Endothelial cell of umbilical vein (primary cell): ENCODE results near the gene RBMS1. TPM values are rescaled to one million over a fixed set of nuclear protein-coding genes. Genes with fewer than 3 reads are reported as not detected.

Source experiments
- BruUV-seq: library from RNA; stranded (reverse); fragments of 400-500 nt; replicated peaks from 2 replicates; lab custom pipeline; 2021; lab: Mats Ljungman, UMichigan
- CTCF ChIA-PET: fragments of 300-600, 350-600 bp; sonication (Branson Sonifier 250); formaldehyde crosslinking; loops from one replicate; lab custom pipeline; 2021; ENCODE audit warnings: antibody characterized with exemption, inconsistent platforms; lab: Charles Lee
- POLR2A ChIA-PET: fragments of 300-600, 350-600 bp; sonication (Branson Sonifier 250); formaldehyde crosslinking; loops from one replicate; lab custom pipeline; 2021; ENCODE audit warnings: antibody characterized with exemption, inconsistent platforms; lab: Charles Lee
- DNase-seq: peaks from one replicate; pipeline ENCODE4 v3.0.0-alpha.2; 2011; ENCODE audit warnings: low read depth, low spot score
- FAIRE-seq: peaks from 2 replicates; lab custom pipeline; 2011; peaks lifted over from hg19 to GRCh38; lab: Jason Lieb, UNC
- H2AFZ ChIP-seq: 2 replicates; pipeline ENCODE4 v1.6.0; 2012; ENCODE audit warnings: low read depth, low read length, control low read depth, inconsistent platforms
- H3K27ac ChIP-seq: 2 replicates; pipeline ENCODE4 v1.5.1; 2011; ENCODE audit warnings: low read depth, mild to moderate bottlenecking, control low read depth, low read length, moderate library complexity; ENCODE audit not compliant: insufficient read depth
- H3K27me3 ChIP-seq, 2 experiments: 2 replicates each; pipeline versions ENCODE4 v1.6.0 to v1.6.1; 2011; ENCODE audit warnings: low read length in 2 of 2, mixed read lengths in 1 of 2; ENCODE audit not compliant: control insufficient read depth in 2 of 2, insufficient read depth in 2 of 2
- H3K36me3 ChIP-seq, 2 experiments: 2 replicates in 1 of 2; 3 replicates in 1 of 2; pipeline ENCODE4 v1.5.1; 2011; ENCODE audit warnings: low read length in 2 of 2, mild to moderate bottlenecking in 1 of 2, moderate library complexity in 1 of 2; ENCODE audit not compliant: control insufficient read depth in 2 of 2, insufficient read depth in 2 of 2; ENCODE audit errors: extremely low read depth in 1 of 2
- H3K4me1 ChIP-seq: 3 replicates; pipeline ENCODE4 v1.5.1; 2011; ENCODE audit warnings: mild to moderate bottlenecking, low read length; ENCODE audit not compliant: control insufficient read depth, insufficient read depth; ENCODE audit errors: extremely low read depth
- H3K4me2 ChIP-seq: 2 replicates; pipeline ENCODE4 v1.6.1; 2011; ENCODE audit warnings: low read length, control low read depth, mixed read lengths; ENCODE audit not compliant: insufficient read depth
- H3K4me3 ChIP-seq, 3 experiments: fragments of 200-600 bp in 1 of 3; sonication (generic), shearing (Covaris generic) in 1 of 3; replicated peaks in 1 of 3; 2 replicates each; pipeline ENCODE4 v1.5.1; 2011 to 2016; ENCODE audit warnings: control low read depth in 3 of 3, low read length in 3 of 3, mild to moderate bottlenecking in 2 of 3, inconsistent platforms in 1 of 3, low read depth in 1 of 3, moderate library complexity in 1 of 3; ENCODE audit not compliant: insufficient read depth in 1 of 3
- H3K79me2 ChIP-seq: 2 replicates; pipeline ENCODE4 v1.6.0; 2012; ENCODE audit warnings: low read length, inconsistent platforms; ENCODE audit not compliant: control insufficient read depth, insufficient read depth
- H3K9ac ChIP-seq: replicated peaks from 2 replicates; pipeline ENCODE3; 2011; ENCODE audit warnings: low read length, control low read depth; ENCODE audit not compliant: insufficient read depth; ENCODE audit errors: extremely low read depth
- H3K9me1 ChIP-seq: replicated peaks from 3 replicates; pipeline ENCODE4 v1.6.0; 2011; ENCODE audit warnings: mild to moderate bottlenecking, low read length; ENCODE audit not compliant: control insufficient read depth, insufficient read depth; ENCODE audit errors: extremely low read depth
- H3K9me3 ChIP-seq: replicated peaks from 2 replicates; pipeline ENCODE4 v1.5.1; 2012; ENCODE audit warnings: low read length, inconsistent platforms; ENCODE audit not compliant: control insufficient read depth, insufficient read depth
- H4K20me1 ChIP-seq: replicated peaks from 2 replicates; pipeline ENCODE3; 2011; ENCODE audit warnings: mild to moderate bottlenecking, low read length; ENCODE audit not compliant: control insufficient read depth, insufficient read depth; ENCODE audit errors: extremely low read depth
- CTCF ChIP-seq, 2 donors: IDR thresholded peaks; 1 replicate in 1 of 2; 2 replicates in 1 of 2; pipeline ENCODE4 v1.5.1; 2011; ENCODE audit warnings: low read length in 2 of 2, mild to moderate bottlenecking in 2 of 2, moderate library complexity in 2 of 2, control low read depth in 1 of 2, inconsistent platforms in 1 of 2, low read depth in 1 of 2; ENCODE audit not compliant: insufficient read depth in 1 of 2; ENCODE audit errors: extremely low read depth in 1 of 2
- FOS ChIP-seq: IDR thresholded peaks from 2 replicates; pipeline ENCODE4 v1.6.1; 2011; ENCODE audit warnings: mild to moderate bottlenecking, low read length, moderate library complexity, borderline replicate concordance; ENCODE audit not compliant: insufficient read depth
- GATA2 ChIP-seq: IDR thresholded peaks from 2 replicates; pipeline ENCODE4 v1.7.0; 2011; ENCODE audit warnings: low read depth, mild to moderate bottlenecking, moderate library complexity, mixed read lengths, low read length; ENCODE audit not compliant: insufficient read length, insufficient read depth
- JUN ChIP-seq: IDR thresholded peaks from 2 replicates; pipeline ENCODE4 v1.6.1; 2011; ENCODE audit warnings: borderline replicate concordance, low read depth; ENCODE audit not compliant: insufficient read length, insufficient read depth
- MYC ChIP-seq: IDR thresholded peaks from one replicate; pipeline ENCODE4 v1.6.1; 2011; ENCODE audit warnings: mild to moderate bottlenecking, low read depth, low read length
- POLR2AphosphoS5 ChIP-seq: IDR thresholded peaks from 2 replicates; pipeline ENCODE4 v1.6.1; 2012; ENCODE audit warnings: low read depth, mild to moderate bottlenecking, control low read depth, low read length, moderate library complexity; ENCODE audit not compliant: insufficient read depth
- dilution Hi-C: fragments of 300-500 bp; cut with MboI; formaldehyde crosslinking; loops from one replicate; pipeline ENCODE4 v1.15.0; 2019; ENCODE audit warnings: low sequenced_read_pairs; ENCODE audit not compliant: extremely low pct_ligation_motif_present
- intact Hi-C: fragments of 100-400 bp; cut with micrococcal nuclease; formaldehyde crosslinking; loops from one replicate; pipeline ENCODE4 v1.10.0; 2022
- polyA plus RNA-seq, 4 experiments: library from polyadenylated mRNA; depleted of rRNA in 3 of 4; stranded (reverse) in 3 of 4; unstranded in 1 of 4; fragments of >200 nt; gene quantifications; 2 replicates each; pipeline versions ENCODE4 v1.2.1 to v1.2.3, GENCODE V29; 2011 to 2012; ENCODE audit warnings: missing spikeins in 1 of 4
- total RNA-seq: library from RNA; stranded (reverse); gene quantifications from 2 replicates; pipeline ENCODE4 v1.2.3, GENCODE V29; 2021

Gene RBMS1
- total and polyA plus RNA-seq, 2 donors (not counting 3 experiments of a cell fraction or from before 2014, with no cell fraction given): 60.0 to 93.3 TPM

GRCh38 chr2:160324917-160325316 lies 168.7 kb downstream of the RBMS1 start:
- Histone ChIP-seq H3K9ac (no peak overlapping the region), H3K79me2 (peaks cover 95% of the 10 kb centered on the region), H3K27ac (no peak overlapping the region), H3K4me1 (no peaks in the 10 kb centered on the region), H2AFZ (no peak overlapping the region), H3K9me3 (no peaks in the 10 kb centered on the region), H3K27me3 (no peaks in the 10 kb centered on the region), H3K36me3 (no peaks in the 10 kb centered on the region), H4K20me1 (no peaks in the 10 kb centered on the region), H3K9me1 (no peaks in the 10 kb centered on the region), H3K4me3 (no peak overlapping the region), H3K4me2 (no peak overlapping the region)
- dilution Hi-C loops: no loop called here
- intact Hi-C loops: loop anchor here (1.0 to 5.0 kb wide), 5 partner anchors 168 to 667 kb away; partner anchors contain the start of gene RBMS1
- CTCF ChIA-PET: interaction anchor here (0.7 to 5.8 kb wide), 41 partner anchors 9 to 949 kb away, joined by 3 to 88 read pairs (median 6); no protein-coding TSS in a partner anchor
- no peak for DNase-seq
- POLR2A ChIA-PET: no interaction called here
- no peak for FAIRE-seq
- BruUV-seq: no TSS peak
- TF ChIP-seq GATA2: no peak
- no peak for TF ChIP-seq POLR2AphosphoS5

- H3K9me1 ChIP-seq: no peaks in the 10 kb centered on the region
- ChIA-PET POLR2A (no interaction called here), CTCF (interaction anchor here (0.7 to 5.8 kb wide), 57 partner anchors 10 to 949 kb away, joined by 3 to 88 read pairs (median 5); no protein-coding TSS in a partner anchor)
- no TSS peak for BruUV-seq
- no peaks in the 10 kb centered on the region for H3K4me1 ChIP-seq
- peaks cover 95% of the 10 kb centered on the region for H3K79me2 ChIP-seq
- no peaks in the 10 kb centered on the region for H3K27me3 ChIP-seq
- dilution Hi-C loops (no loop called here), intact Hi-C loops (loop anchor here (1.0 to 5.0 kb wide), 4 partner anchors 169 to 668 kb away; partner anchors contain the start of gene RBMS1)
- no peak overlapping the region for H3K27ac ChIP-seq
- no peak overlapping the region for H3K4me3 ChIP-seq
- peak; percentile 74 for DNase-seq
- no peak overlapping the region for H3K4me2 ChIP-seq
- H4K20me1 ChIP-seq: no peaks in the 10 kb centered on the region
- no peak overlapping the region for H2AFZ ChIP-seq
- TF ChIP-seq MYC: no peak
- TF ChIP-seq JUN: no peak
- no peak for TF ChIP-seq FOS
- peak; percentile 63 for TF ChIP-seq CTCF (IDR thresholded peaks at IDR 0.05; ENCODE audit: extremely low read depth in 1 of 2, insufficient read depth in 1 of 2, low read depth in 1 of 2, low read length in 2 of 2)
- TF ChIP-seq POLR2AphosphoS5: no peak
- no peak overlapping the region for H3K9ac ChIP-seq
- no peaks in the 10 kb centered on the region for H3K36me3 ChIP-seq
- peak; percentile 49 for FAIRE-seq
- H3K9me3 ChIP-seq: no peaks in the 10 kb centered on the region
These were observed 169.3 kb downstream of the RBMS1 start for GRCh38 chr2:160324161-160324800.
